ENCODE measurements around the gene PEMT. TPM values are rescaled to one million over a fixed set of nuclear protein-coding genes. Genes with fewer than 3 reads are reported as not detected.

Gene PEMT
- total and polyA plus RNA-seq, 2 of the 8 experiments (the other 6 are each of a cell fraction or from before 2014, with no cell fraction given) = 42.0 to 118 TPM

DNA sequence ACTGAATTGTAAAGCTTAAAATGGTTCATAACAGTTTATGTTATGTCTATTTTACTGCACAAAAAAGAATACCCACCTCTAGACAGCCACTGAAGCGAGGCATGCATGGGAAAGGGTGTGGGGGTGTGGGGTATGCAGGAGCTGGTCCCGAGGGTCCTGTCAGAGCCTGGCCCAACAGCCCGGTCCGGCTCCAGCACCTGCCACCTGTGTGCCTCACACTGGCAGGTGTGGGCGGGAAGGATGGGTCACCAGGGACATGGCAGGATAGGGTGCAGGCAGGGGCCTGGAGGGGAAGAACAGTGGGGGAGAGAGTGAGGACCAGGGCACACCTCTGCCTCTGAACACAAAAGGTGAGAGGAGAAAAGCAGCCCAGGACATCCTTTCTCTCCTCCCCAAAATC is 72.6 kb downstream of the PEMT start:
- Histone ChIP-seq H3K79me2 (ENCODE audit: control insufficient read depth in 1 of 2, insufficient read depth in 2 of 2, low read length in 2 of 2) (no peaks in the 10 kb centered on the region), H3K27me3 (replicated peaks in 1 of 4; ENCODE audit: control insufficient read depth in 3 of 4, extremely low read depth in 1 of 4, insufficient read depth in 3 of 4, low read length in 3 of 4) (no peaks in the 10 kb centered on the region), H3K9ac (replicated peaks in 1 of 4; ENCODE audit: extremely low read depth in 1 of 4, low read depth in 3 of 4, low read length in 3 of 4) (no peak overlapping the region), H3K4me2 (ENCODE audit: insufficient read depth in 1 of 2, low read depth in 2 of 2, low read length in 2 of 2) (no peak overlapping the region), H3K9me3 (ENCODE audit: insufficient read depth in 2 of 2, low read depth in 1 of 2, low read length in 1 of 2) (no peaks in the 10 kb centered on the region), H2BK5ac (ENCODE audit: low read depth, low read length) (no peak overlapping the region), H3K23me2 (ENCODE audit: low read depth, low read length) (no peaks in the 10 kb centered on the region; the same call in 1 of the 2 replicates), H3K14ac (ENCODE audit: insufficient read length) (no peak overlapping the region), H2BK12ac (ENCODE audit: low read depth, low read length) (no peak overlapping the region), H3K56ac (replicated peaks; ENCODE audit: insufficient read length, low read depth, low read length) (no peak overlapping the region), H3K4me3 (ENCODE audit: extremely low read depth in 1 of 4, insufficient read depth in 2 of 4, low read depth in 3 of 4, low read length in 4 of 4) (no peak overlapping the region), H3K4me1 (replicated peaks in 1 of 4; ENCODE audit: control insufficient read depth in 3 of 4, insufficient read depth in 4 of 4, low read length in 3 of 4) (peaks cover 4 to 33% (median 24%) of the 10 kb centered on the region in 4 experiments), H2AK5ac (ENCODE audit: low read depth, low read length) (no peak overlapping the region), H3K79me1 (ENCODE audit: low read depth, low read length) (no peaks in the 10 kb centered on the region), H4K5ac (ENCODE audit: insufficient read length, low read depth, low read length) (no peak overlapping the region), H3K18ac (ENCODE audit: extremely low read depth, low read length) (no peak overlapping the region), H2BK15ac (ENCODE audit: low read length) (no peak overlapping the region), H4K8ac (ENCODE audit: extremely low read depth, insufficient read depth, low read length) (peak overlapping the region; percentile 31; the same call in 1 of the 2 replicates), H4K91ac (replicated peaks; ENCODE audit: insufficient read length, low read length) (no peak overlapping the region), H2AFZ (ENCODE audit: low read length) (no peak overlapping the region), H3K23ac (ENCODE audit: insufficient read length) (no peak overlapping the region), H2BK120ac (replicated peaks; ENCODE audit: low read depth, low read length) (no peak overlapping the region), H3K4ac (replicated peaks; ENCODE audit: insufficient read length, low read depth, low read length) (no peak overlapping the region), H3K36me3 (ENCODE audit: control insufficient read depth in 2 of 4, insufficient read depth in 4 of 4, low read length in 3 of 4) (no peaks in the 10 kb centered on the region), H3K27ac (ENCODE audit: low read depth, low read length) (no peak overlapping the region), H4K20me1 (replicated peaks in 1 of 2; ENCODE audit: control insufficient read depth in 1 of 2, insufficient read depth in 2 of 2, low read length in 2 of 2) (no peaks in the 10 kb centered on the region), H2BK20ac (ENCODE audit: low read length) (no peak overlapping the region)
- no peak for FAIRE-seq
- CTCF ChIA-PET (ENCODE audit: partially characterized antibody) = interaction anchor here (0.8 to 5.7 kb wide), 9 partner anchors 9 to 161 kb away, joined by 3 to 32 read pairs (median 3); partner anchors contain the start of gene RASD1
- POLR2A ChIA-PET (ENCODE audit: partially characterized antibody) = interaction anchor here (1.1 to 1.9 kb wide), 3 partner anchors 12 to 28 kb away, joined by 3 to 6 read pairs (median 5); partner anchors contain the start of gene RASD1
- WGBS, 2 experiments (ENCODE audit: extremely low coverage in 1 of 2, insufficient coverage in 1 of 2, insufficient read length in 1 of 2, insufficient replicate concordance in 2 of 2, low coverage in 1 of 2, low lambda C conversion rate in 2 of 2, missing lambda C conversion rate in 1 of 2) = 90% methylated on average over 4 of the region's 5 CpGs; no CpG with 5 or more reads in 1 of the 2 experiments
- DNase-seq (ENCODE audit: low read depth in 1 of 2, low spot score in 2 of 2) = no peak
- TF ChIP-seq TCF12 (IDR thresholded peaks at IDR 0.05; ENCODE audit: low read depth, low read length) (no peak), POLR2A (IDR thresholded peaks at IDR 0.05; ENCODE audit: control extremely low read depth in 1 of 2, low read depth in 2 of 2, low read length in 2 of 2) (no peak), GABPA (IDR thresholded peaks at IDR 0.05; ENCODE audit: borderline replicate concordance, insufficient read depth, low read length) (no peak), HDAC2 (IDR thresholded peaks at IDR 0.05; ENCODE audit: borderline replicate concordance in 1 of 2, low read depth in 2 of 2, low read length in 2 of 2) (no peak), RAD21 (IDR thresholded peaks at IDR 0.05 in 1 of 2, conservative IDR thresholded peaks at IDR 0.05 in 1 of 2; ENCODE audit: low read depth in 2 of 2, low read length in 2 of 2) (no peak), YY1 (IDR thresholded peaks at IDR 0.05; ENCODE audit: low read depth, low read length) (no peak), BRCA1 (IDR thresholded peaks at IDR 0.05; ENCODE audit: low read depth, low read length) (no peak), BCL11A (IDR thresholded peaks at IDR 0.05; ENCODE audit: low read depth in 2 of 2, low read length in 2 of 2) (no peak), KDM5A (IDR thresholded peaks at IDR 0.05; ENCODE audit: low read length) (no peak)

Data from H1 (cell line).